ENCODE results near the gene NPAS2.

NPAS2 gene

DNA sequence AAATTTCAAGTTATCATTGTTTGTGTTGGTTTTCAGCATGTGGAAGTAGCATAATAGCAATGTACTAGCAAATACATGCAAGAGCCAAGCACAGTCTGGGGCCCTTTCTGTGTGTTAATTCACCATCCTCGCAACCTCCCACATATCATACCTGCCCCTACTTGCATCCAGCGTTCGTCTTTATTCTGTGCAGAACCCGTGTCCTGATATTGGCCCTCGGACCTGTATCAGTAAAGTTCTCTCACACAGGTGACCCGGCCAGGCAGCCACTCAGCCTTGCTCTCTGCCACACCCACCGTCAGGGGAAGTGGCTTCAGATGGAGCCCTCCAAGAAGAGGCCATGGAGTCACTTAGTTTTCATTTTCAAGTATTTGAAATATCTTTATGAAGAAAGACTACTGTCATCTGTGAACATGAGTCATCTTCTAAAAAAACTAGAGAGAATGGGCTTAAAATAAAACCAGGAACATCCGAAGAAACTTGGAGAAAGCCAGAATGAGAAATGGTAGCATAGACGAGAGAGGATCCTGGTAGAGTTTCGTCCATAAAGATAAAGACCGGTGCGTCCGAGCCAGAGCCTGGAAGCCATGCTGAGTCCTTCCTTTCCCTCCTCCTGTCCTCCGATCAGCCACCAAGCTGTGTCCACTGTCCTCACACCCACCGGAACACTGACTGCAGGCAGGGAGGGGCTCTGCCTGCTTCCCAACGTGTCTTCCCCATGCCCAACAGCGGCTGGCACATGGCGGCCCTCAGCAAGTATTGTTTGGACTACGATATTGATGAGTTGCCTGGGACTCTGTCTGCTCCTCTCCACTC is 124.9 kb downstream of the NPAS2 start:
- no peak for DNase-seq (ENCODE audit: low spot score)

DNA sequence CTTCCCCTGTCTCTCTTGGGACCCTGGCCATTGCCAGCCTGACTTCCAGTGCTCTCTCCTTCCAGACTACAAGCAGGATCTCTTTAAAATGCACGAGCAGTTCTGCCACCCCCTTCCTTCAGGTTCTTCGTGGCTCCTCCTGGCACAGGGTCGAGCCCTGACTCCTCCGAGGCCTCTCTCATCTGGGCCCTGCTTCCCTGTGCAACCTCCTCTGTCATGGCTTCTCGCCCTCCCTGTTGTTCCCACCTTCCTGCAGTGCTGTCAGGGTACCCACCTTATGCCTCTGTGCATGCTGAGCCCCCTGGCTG is 125.4 kb downstream of the NPAS2 start:
- DNase-seq (ENCODE audit: low spot score) = no peak

DNA sequence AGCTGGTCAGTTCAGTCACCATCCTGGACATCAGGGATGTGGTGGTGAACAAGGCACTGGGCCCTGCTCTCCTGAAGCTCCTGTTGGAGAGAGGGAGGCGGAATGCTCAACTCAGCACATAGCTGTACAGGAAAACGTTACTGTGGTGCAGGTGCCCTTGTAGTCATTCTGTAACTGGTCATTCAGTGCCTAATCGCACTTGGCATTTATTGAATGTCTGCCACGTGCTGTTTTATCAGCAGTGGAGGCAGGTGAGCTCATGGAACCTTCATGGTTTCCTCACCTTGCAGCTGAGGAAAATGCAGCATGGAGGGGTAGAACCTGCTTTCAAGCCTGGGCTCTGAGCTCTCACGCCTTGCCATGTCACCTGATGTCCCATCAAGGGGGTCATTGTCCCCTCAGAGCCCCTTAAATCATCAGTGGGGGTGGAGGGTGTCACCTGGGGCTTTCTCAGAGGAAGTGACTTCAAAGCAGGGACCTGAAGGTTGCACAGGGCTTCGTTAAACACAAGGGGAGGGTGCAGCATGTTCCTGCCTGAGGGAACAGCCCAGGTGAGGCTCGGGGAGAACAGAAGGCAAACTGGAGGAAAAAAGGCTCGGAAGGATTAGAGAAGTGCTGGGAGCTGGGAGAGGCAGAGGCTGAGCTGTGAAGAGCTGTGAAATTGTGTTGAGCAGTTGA is 126.1 kb downstream of the NPAS2 start:
- DNase-seq (ENCODE audit: low spot score) = no peak

DNA sequence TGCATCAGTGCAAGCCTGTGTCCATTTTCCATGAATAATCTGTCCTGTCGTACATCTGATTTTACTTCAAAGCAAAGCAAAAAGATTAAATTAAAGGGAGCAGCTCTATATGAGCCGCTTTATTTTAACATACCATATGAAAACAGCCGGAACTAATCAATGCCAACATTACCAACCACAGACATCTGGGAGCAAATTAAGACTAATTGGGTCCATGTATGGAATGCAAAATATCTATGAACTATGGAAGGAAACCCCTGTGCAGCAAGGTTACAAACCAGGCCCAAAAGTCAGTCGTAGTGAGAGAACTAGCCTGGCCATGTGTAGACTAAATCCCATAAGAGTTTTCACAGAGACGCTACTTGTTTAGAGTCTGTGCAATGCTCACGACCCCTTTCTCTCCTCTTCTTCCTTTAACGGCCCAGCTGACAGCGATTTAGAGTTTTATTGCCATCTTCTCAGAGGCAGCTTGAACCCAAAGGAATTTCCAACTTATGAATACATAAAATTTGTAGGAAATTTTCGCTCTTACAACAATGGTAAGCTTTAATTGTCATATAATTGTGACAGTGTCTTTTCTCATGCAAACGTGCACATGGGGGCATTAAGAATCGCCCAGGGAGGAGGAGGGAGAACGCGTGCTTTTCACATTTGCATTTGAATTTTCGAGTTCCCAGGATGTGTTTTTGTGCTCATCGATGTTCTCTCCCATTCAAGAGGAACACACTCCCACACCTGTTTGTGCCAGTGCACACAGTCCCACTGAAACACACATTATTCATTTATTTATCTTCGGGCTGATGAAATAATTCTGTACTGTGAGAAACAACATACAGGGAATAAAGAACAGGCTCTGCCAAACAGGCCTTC is 129.2 kb downstream of the NPAS2 start:
- DNase-seq (ENCODE audit: low spot score) = no peak

DNA sequence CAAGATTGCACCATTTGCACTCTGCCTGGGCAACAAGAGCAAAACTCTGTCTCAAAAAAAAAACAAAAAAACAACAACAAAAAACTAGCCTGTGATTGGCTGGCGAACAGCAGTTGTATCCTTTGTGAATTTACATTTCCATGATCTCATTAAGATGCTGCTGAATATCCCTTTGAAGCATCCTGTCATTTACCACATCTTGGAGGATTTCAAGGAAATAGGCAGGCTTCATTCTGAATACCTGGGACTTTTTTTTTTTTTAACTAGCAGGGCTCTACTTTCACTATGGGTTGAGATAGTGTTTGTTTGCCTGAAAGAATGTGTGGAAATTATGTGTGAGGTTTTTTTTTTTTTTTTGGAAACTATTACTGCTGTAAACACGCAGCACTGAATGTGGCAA is 132.6 kb downstream of the NPAS2 start:
- DNase-seq (ENCODE audit: low spot score) = no peak

DNA sequence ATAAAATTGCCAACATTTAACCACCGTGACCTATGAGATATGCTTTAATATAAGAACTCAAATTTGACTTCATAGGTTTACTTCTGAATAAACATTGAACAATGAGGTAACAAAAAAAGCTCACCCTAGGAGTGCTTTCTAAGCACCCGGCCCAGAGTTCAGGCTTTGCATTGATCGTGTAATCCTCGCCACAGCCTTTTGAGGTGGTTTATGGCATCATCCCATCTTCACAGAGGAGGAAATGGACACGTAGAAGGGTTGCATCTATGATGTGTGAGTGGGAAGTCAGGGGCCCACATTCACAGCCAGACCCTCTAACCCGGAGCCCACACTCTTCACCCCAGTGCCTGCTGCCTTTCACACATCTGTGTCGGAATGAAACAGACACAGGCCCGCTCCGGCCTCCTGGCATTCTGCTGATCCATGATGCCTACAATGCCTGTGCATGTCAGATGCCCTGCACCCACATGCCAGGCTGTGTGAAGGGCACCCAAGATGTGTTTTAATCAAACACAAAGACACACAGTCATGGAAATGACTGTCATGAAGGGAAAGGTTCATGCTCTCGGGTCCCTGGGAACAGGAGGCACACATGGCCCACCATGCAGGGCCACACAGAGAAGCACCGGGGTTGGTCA is 133.6 kb downstream of the NPAS2 start:
- DNase-seq (ENCODE audit: low spot score) = no peak

DNA sequence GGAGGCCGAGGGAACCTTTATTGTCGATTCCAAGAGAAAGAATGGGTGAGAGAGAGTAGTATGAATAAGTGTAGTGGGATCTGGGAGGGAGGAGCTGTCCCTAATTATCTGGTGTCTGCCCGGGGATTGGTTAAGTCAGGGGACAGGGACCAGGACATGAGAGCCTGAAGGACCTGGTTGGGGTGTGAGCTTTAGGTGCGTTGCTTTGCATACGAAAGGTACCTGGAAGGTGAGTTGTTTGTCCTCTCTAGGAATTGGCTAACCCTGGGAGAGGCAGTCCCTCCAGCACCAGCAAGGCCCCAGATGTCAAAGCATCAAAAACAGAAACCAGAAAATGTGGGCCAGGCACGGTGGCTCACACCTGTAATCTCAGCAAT is 134.1 kb downstream of the NPAS2 start:
- DNase-seq (ENCODE audit: low spot score) = no peak

DNA sequence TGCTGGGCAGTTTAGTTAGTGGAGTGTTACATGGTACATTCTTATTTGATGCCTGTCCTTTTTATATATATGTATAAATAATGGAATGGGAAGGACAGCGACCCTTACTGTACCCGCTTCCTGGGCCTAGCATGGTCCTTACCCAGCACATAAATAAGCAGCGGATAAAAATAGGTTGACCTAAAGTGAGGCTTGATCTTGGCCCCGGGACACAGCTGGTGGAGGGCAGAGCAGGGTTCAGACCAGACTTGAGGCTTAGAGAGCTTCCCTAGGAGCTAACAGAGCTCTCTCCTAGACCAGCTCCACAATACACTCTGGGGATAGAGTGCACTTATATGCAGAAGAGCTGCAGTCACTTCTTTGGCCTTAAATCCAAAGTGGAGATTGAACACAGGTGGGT is 135.3 kb downstream of the NPAS2 start:
- DNase-seq (ENCODE audit: low spot score) = no peak

DNA sequence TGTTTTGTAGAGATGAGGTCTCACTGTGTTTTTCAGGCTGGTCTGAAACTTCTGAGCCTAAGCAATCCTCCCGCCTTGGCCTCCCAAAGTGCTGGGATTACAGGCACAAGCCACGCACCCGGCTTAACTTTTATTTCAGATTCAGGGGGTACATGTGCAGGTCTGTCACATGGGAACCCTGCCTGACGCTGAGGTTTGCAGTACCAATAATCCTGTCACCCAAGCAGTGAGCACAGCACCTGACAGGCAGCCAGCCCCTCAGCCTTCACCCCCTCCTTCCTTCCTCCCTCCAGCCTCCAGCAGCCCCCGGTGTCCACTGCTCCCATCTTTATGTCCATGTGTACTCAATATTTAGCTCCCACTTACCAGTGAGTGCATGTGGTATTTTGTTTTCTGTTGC is 136.1 kb downstream of the NPAS2 start:
- DNase-seq (ENCODE audit: low spot score) = no peak

DNA sequence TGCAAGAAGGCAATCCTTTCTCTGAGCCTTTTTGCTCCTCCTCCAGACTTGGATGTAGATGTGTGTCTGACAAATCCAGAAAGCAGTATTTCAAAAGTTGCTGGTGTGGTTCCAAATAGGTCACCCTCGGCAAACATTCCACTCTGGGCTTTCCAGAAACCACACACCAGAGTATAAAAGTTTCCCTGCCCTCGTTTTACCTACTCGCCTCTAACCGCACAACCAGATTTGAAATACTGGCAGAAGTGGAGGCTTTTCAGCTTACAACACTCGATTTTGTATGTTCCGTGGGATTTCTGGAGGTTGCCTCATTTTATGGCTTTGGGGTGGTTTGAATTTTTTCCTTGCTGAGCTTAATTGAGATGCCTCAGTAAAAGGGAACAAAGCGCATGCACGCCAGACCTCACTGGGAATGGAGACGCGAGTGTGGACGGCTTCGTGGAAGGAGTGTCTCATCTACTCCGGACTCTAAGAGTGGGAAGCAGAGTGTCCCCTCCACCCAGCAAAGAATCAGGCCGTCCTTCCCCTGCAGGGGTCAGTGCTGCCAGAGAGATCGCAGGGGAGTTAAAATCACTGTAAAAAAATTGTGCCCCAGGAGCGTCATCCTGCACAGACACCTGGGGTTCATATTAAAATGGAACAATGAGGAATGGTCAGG is 138.2 kb downstream of the NPAS2 start:
- no peak for DNase-seq (ENCODE audit: low spot score)

DNA sequence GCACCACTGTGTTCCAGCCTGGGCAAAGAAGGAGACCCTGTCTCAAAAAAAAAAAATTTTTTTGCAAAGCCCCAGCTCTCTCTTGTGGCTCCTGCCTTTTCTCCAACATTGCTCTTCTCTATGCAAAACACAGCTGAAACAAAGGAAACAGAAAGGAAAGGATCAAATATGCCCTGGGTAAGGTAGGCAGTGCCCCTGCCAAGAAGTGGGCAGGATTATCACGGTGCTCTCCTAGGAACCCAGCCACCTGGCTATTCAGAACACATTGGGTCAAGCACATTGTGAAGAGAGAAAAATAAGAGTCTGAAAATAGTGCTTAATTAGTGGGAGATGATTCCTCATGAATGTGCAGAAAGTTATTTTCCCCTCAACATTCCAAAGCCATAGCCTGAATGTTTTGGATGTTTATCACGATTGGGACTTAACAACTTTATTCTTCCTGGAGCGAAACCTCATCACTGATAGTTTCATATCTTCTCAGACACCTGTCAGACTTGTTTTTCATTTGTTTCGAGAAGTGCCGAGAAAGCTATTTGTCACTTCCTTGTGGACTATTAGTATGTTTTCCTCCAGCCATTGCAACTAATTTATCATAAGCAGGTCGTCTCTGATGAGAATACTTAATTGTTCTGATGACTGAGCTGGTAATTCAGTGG is 139.4 kb downstream of the NPAS2 start:
- no peak for DNase-seq (ENCODE audit: low spot score)

DNA sequence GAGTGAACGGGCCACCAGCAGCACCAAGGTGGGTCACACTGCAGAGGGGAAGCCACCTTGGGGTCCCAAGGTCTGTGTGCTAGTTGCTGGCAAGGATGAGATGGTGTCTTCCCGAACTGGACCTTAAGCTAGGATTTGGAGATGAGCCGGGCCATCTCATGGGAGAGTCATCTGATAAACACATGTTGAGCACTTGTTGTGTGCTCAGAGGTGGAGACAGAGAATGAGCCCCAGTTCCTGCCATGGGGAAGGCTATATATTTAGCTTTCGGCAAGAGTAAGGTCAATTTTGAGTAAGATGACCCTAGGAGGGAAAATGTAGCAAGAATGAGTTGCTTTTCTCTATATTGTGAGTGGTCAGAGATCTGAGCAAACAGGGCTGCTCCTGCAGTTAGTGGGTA is 140.7 kb downstream of the NPAS2 start:
- DNase-seq (ENCODE audit: low spot score) = no peak

DNA sequence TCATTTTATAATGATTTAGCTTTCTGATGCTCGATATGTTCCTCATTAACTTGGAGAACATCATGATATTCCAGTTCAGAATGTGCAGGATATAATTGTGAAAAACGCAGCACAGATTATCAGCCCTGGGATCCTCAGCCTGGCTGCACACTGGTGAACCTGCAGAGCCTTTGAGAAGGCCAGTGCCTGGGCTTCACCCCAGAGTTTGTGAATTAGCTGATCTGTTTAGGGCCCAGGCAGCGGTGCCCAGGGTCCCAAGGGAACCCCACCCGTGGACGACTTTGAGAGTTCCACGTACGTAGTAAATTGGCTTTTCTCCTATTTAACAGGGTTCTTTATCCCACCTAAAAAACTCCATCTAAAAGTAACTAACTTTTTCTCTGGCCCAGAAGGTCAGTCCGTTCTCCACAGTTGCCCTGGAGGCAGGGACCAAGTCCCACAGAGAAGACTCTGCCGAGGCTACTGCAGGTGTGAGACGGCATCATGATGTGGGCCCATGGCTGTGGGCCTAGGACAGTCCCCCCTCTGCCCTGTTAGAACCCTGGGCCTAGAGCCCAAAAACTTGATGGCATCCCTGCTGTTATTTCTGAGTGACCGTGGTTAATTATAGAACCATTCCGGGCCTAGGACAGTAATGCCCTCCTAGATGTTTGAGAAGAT is 142.6 kb downstream of the NPAS2 start:
- no peak for DNase-seq (ENCODE audit: low spot score)

DNA sequence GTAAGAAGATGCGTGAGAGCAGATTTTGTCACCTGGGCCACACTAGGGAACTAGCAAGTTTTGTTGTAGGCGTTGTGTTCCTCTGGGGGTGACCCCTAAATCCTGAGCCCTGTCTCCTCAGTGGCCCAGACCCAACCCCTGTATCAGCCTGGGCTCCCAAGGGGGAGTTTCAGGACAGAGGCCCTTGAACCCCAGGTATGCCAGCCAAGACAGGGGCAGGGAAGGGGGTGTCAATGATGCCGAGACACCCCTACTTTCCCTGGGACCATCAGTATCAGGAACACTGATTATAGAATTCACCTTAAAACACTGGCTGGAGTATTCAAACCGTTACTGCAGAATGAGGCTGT is 143.1 kb downstream of the NPAS2 start:
- DNase-seq (ENCODE audit: low spot score) = no peak

DNA sequence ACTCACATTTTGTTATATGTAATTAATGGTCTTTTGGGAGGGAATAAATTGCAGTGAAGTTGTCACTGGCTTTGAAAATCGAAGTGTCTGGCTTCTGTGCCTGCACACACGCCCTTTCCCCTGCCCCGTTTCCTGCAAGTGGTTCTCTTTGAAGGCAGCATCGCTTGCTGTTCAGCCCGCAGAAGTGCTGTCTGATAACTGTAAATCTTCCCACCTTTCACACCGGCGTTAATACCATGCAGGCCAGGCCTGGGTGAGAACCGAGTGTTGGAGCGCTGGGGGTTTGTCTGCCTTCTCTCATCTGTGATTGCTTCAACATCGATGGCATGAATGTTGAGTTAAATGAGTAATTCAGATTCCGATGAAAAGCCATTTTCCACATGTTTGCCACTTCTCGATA is 144.3 kb downstream of the NPAS2 start:
- DNase-seq (ENCODE audit: low spot score) = no peak

DNA sequence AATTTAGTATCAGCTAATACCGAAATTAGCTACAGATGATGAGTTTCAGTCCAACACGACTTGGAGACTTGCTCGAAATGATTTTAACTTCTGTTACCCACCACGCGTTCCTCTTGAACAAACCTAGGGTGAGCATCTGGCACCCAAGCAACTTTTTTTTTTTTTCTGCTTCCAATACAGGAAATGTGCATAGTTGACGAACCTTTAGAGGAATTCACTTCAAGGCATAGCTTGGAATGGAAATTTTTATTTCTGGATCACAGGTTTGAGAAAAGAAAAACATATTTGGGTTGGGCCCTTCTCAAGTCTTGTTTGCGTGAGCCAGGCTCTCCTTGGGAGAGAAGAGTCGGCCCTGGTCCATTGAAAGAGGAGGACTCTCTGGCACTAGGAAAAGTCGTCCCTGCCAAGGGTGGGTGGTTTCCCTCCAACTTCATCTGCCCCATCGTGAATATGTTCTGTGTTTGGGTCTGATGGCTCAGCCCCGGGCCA is 144.8 kb downstream of the NPAS2 start:
- DNase-seq (ENCODE audit: low spot score) = no peak

DNA sequence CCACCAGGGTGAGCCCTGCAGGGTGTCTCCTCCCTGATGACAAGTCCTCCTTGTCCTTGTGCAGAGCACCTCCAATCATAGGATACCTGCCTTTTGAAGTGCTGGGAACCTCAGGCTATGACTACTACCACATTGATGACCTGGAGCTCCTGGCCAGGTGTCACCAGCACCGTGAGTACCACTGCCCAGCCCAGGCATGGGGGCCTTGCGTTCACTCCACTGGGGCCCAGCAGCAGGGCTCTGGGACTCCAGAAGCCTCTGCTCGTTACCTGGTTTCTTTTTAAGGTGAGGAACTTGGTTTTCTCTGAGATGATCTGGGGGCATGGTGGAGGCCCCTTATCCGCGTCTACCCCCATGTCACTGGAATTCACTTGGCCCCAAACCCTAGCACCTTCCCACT is 145.7 kb downstream of the NPAS2 start:
- DNase-seq (ENCODE audit: low spot score) = no peak

DNA sequence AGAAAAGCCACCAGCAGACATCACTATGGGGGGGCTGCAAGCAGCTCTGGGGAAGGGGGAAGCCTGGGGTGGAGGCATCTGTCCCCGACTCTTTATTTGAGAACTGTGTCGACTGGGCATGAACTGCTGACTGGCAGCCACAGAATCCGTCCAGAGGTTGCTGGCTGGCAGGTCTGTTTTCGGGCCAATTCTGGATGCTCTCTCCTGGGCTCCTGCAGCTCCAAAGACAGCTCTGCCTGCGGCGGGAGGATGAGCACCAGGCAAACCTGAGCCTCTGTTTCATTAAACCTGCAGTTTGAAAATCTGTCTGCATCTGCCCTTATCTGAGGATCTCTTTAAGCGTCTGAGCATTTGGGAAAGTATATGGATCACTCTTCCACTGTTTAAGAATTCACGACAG is 147.8 kb downstream of the NPAS2 start:
- no peak for DNase-seq (ENCODE audit: low spot score)

DNA sequence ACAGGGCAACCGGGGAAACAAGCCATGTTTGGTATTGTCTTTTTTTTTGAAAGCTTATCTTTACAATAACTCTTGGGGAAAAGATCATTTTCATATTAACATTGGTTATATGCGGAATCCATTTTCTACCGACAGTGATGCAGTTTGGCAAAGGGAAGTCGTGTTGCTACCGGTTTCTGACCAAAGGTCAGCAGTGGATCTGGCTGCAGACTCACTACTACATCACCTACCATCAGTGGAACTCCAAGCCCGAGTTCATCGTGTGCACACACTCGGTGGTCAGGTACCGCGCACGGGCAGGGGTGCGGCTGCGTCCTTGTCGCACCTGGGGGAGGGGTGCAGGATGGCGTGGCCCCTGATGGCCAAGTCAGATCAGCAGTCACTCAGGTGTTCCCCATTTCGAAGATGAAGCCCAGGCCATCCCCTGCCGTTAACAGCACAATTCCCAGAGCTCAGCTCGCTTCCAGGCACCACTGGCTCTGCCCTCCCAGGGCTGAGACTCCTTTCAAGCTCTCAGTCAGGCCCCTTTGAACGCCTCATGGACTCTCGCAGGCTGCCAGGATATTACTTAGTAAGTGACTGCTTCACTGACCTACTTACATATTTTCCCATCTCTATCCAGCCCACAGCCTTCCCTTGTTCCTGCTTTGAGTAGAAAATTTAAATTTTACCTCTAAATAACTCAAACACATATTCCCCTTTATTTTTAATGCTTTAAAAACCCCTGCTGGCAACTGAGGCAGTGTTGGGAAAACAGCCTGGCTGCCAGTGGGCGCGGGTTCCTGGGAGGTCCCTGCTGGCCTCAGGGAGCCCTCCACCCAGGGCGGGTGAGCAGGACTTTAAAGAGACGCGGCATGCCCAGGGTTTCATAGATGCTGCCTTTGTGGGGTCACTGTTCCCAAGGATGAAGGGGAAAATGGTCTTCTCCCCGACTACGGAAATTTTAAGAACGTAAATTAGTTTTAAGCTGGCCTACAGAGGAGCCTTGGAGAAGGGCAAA is 148.5 kb downstream of the NPAS2 start:
- no peak for DNase-seq (ENCODE audit: low spot score)

DNA sequence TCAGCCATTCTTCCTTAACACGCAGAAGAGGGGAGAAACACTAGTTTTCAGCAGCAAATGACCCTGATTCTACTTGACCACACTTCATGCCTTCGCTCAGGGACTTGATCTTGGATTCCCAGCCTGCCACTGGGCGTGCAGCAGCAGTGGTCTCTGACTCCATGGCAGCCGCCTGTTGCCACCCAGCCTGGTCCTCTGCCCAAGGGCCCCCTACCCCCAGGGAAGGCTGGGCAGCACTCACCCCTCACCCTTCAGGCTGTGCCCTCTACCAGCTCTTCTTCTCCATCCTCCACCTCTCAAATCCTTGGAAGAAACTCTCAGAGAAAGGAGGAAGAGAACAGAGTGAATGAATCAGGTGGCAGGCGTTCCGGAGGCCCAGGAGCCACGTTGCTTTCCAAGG is 150.1 kb downstream of the NPAS2 start:
- no peak for DNase-seq (ENCODE audit: low spot score)

Data from SW480 (cell line).